HL-60 (cell line): ENCODE measurements around the gene GHSR.

ENCODE experiments used
- DNase-seq, 2 experiments: peaks; one replicate each; pipeline ENCODE4 v3.0.0-alpha.2; 2010 to 2020; ENCODE audit warnings: low read depth in 1 of 2, low spot score in 1 of 2
- H3K27ac ChIP-seq: fragments of 250-450 bp; sonication (Bioruptor Pico); replicated peaks from 2 replicates; pipeline ENCODE4 v1.5.1; 2020; ENCODE audit warnings: mild to moderate bottlenecking, moderate library complexity
- H3K27me3 ChIP-seq: fragments of 250-450 bp; sonication (Bioruptor Pico); 2 replicates; pipeline ENCODE4 v1.5.1; 2021; ENCODE audit warnings: mild to moderate bottlenecking, moderate library complexity; ENCODE audit not compliant: insufficient read depth, poor library complexity, severe bottlenecking
- H3K4me3 ChIP-seq: replicated peaks from 2 replicates; pipeline ENCODE4 v1.5.1; 2011; ENCODE audit warnings: mild to moderate bottlenecking, control low read depth, low read length; ENCODE audit not compliant: insufficient read depth
- GABPA ChIP-seq: IDR thresholded peaks from 2 replicates; pipeline ENCODE4 v1.6.1; 2012; ENCODE audit warnings: low read depth
- POLR2AphosphoS5 ChIP-seq: IDR thresholded peaks from 2 replicates; pipeline ENCODE4 v1.6.1; 2012; ENCODE audit warnings: low read depth
- REST ChIP-seq: IDR thresholded peaks from 2 replicates; pipeline ENCODE4 v1.6.1; 2012; ENCODE audit warnings: low read depth; ENCODE audit not compliant: insufficient replicate concordance
- SPI1 ChIP-seq: IDR thresholded peaks from 2 replicates; pipeline ENCODE4 v1.6.1; 2012; ENCODE audit warnings: low read depth, mild to moderate bottlenecking, borderline replicate concordance
- TF ChIP-seq, protein P1 (sequence below): IDR thresholded peaks from one replicate; pipeline ENCODE4 v1.5.1; 2011; ENCODE audit warnings: low read length, control low read depth, inconsistent platforms; ENCODE audit not compliant: insufficient read depth

The GHSR gene

GRCh38 chr3:172464306-172464705 is 16.1 kb upstream of the GHSR start:
- no peak overlapping the region for H3K4me3 ChIP-seq
- no peak overlapping the region for H3K27ac ChIP-seq
- DNase-seq = no peak
- TF ChIP-seq REST (no peak), GABPA (no peak), POLR2AphosphoS5 (no peak), SPI1 (no peak)
- TF ChIP-seq, protein P1, sequence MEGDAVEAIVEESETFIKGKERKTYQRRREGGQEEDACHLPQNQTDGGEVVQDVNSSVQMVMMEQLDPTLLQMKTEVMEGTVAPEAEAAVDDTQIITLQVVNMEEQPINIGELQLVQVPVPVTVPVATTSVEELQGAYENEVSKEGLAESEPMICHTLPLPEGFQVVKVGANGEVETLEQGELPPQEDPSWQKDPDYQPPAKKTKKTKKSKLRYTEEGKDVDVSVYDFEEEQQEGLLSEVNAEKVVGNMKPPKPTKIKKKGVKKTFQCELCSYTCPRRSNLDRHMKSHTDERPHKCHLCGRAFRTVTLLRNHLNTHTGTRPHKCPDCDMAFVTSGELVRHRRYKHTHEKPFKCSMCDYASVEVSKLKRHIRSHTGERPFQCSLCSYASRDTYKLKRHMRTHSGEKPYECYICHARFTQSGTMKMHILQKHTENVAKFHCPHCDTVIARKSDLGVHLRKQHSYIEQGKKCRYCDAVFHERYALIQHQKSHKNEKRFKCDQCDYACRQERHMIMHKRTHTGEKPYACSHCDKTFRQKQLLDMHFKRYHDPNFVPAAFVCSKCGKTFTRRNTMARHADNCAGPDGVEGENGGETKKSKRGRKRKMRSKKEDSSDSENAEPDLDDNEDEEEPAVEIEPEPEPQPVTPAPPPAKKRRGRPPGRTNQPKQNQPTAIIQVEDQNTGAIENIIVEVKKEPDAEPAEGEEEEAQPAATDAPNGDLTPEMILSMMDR = no peak
- H3K27me3 ChIP-seq = peaks cover 4% of the 10 kb centered on the region

DNA sequence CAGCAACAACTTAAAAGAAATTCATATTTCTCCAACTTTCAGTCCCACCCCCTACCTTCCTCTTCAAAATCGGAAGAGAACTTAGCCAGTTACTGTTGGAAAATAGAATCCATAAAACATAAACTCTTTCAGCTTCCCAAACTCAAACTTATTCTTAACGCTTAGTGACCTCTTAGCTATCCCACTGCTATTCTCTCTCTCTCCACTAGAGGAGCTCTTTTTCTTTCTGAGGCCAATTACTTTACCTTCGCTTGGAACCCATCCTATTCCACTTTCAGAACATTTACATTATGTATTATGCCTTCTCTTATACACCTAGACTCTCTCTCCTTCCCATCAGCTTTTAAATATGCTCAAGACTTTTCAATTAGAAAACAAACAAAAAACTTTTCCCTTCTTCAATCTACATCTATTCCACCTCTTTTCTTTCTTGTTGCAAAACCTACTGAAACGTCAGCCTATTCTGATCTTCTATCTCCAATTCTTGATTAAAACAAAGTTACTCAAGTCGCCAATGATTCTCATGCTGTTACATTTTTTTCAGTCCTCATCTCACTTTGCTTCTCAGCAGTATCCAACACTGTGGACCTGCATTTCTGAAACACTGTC is 13.4 kb upstream of the GHSR start:
- Histone ChIP-seq H3K27me3 (no peaks in the 10 kb centered on the region), H3K4me3 (no peak overlapping the region), H3K27ac (no peak overlapping the region)
- no peak for DNase-seq
- TF ChIP-seq REST (no peak), SPI1 (no peak)
- TF ChIP-seq, protein P1 = peak; percentile 72

DNA sequence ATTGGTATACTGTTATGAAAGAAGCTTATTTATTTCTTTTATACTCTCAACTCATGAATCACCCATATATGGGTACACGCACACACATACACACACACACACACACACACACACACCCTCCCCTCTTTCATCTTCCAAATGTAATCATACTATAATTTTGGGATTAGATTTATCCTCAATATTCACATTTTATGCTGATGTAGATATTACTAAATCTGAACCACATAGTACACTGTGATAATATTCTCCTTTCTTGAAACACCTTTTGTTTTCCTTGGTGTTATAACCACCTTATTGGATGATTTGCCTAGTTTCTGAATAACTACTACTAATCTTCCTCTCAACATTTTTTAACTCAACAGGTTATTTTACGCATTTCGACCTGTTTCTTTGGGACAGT is 8.1 kb upstream of the GHSR start:
- no peak for DNase-seq
- TF ChIP-seq REST (no peak), POLR2AphosphoS5 (no peak), GABPA (no peak), SPI1 (no peak)
- TF ChIP-seq, protein P1 = no peak
- no peak overlapping the region for H3K27ac ChIP-seq
- H3K4me3 ChIP-seq = no peak overlapping the region
- H3K27me3 ChIP-seq = no peaks in the 10 kb centered on the region
